Heart right ventricle (tissue), 16 donors: ENCODE data around the gene SCRN1. TPM values are rescaled to one million over a fixed set of nuclear protein-coding genes. Genes with fewer than 3 reads are reported as not detected.

ENCODE experiments used
- ATAC-seq, 8 donors: fragments of 200-7000 bp; cut with Tn5 transposase; one replicate each; pipeline ENCODE4 v1.9.1; 2020; ENCODE audit warnings: mild to moderate bottlenecking in 8 of 8, moderate library complexity in 8 of 8, moderate number of reproducible peaks in 1 of 8
- DNase-seq, 2 donors: peaks; one replicate each; pipeline ENCODE4 v3.0.0-alpha.2; 2020
- H3K27ac ChIP-seq, 10 donors: fragments of 200-600 bp; sonication (generic) in 2 of 10; one replicate each; pipeline versions ENCODE4 v1.5.0 to v1.8.0; 2020 to 2022; ENCODE audit warnings: mild to moderate bottlenecking in 3 of 10
- H3K27me3 ChIP-seq, 7 donors: fragments of 200-600 bp; one replicate each; pipeline ENCODE4 v1.8.0; 2021 to 2022; ENCODE audit warnings: mild to moderate bottlenecking in 2 of 7
- H3K36me3 ChIP-seq, 9 donors: fragments of 200-600 bp; sonication (generic) in 1 of 9; one replicate each; pipeline versions ENCODE4 v1.5.0 to v1.8.0; 2020 to 2022; ENCODE audit warnings: mild to moderate bottlenecking in 2 of 9
- H3K4me1 ChIP-seq, 9 donors: fragments of 200-600 bp; sonication (generic) in 1 of 9; one replicate each; pipeline versions ENCODE4 v1.5.0 to v1.8.0; 2020 to 2022; ENCODE audit warnings: mild to moderate bottlenecking in 4 of 9
- H3K4me3 ChIP-seq, 10 donors: fragments of 200-600 bp; sonication (generic) in 2 of 10; one replicate each; pipeline versions ENCODE4 v1.5.0 to v1.8.0; 2020 to 2022; ENCODE audit warnings: mild to moderate bottlenecking in 7 of 10, moderate library complexity in 2 of 10
- H3K9me3 ChIP-seq, 11 donors: fragments of 200-600 bp in 10 of 11; sonication (generic) in 2 of 11; one replicate each; pipeline versions ENCODE4 v1.5.0 to v1.8.0; 2013 to 2022; ENCODE audit warnings: mild to moderate bottlenecking in 2 of 11, control low read depth in 1 of 11, moderate library complexity in 1 of 11
- CTCF ChIP-seq, 9 donors: fragments of 200-600 bp; sonication (generic) in 2 of 9; IDR thresholded peaks; one replicate each; pipeline versions ENCODE4 v1.5.0 to v1.8.0; 2021 to 2022; ENCODE audit warnings: antibody characterized with exemption in 9 of 9, mild to moderate bottlenecking in 5 of 9, moderate library complexity in 1 of 9
- WGBS, 2 donors: extraction: QIAGEN DNeasy Blood & Tissue Kit; methylation state at CpG; one replicate each; pipeline ENCODE4 v1.1.7; 2013; ENCODE audit warnings: inconsistent platforms in 1 of 2; 5-methylcytosine and 5-hydroxymethylcytosine counted together
- intact Hi-C, 10 donors: fragments of 100-400 bp; cut with DNase I; formaldehyde crosslinking; loops; one replicate each; pipeline versions ENCODE4 v1.11.1 to v1.14.2; 2022
- polyA plus RNA-seq, 2 donors: library from polyadenylated mRNA; stranded (reverse); fragments of 200-250 nt; gene quantifications; one replicate each; pipeline ENCODE4 v1.2.3, GENCODE V29; 2013
- total RNA-seq, 10 donors: library from RNA; stranded (reverse); fragmentation: NEBNext Ultra II Directional in 3 of 10; extraction: Animal tissue kit (Norgen Biotek cat#: 25700) in 3 of 10; gene quantifications; one replicate each; pipeline versions ENCODE4 v1.2.1 to v1.2.4, GENCODE V29; 2021 to 2023
- donor health status: Arrhythmogenic right ventricular cardiomyopathy.
- donor health status: ischemic (EF 13 %, LVEDD 7.1; RV severe dilation, severe dysfunction).
- donor health status: healthy with polysubstance abuse.
- donor health status: DM: no; HTN: yes; CAD: no.
- donor health status: DM: no; HTN: no; CAD: no.
- donor health status: ischemic (EF 25% LVEDD 6.9; RV normal size, moderate dysfunction).
- donor health status: ischemic (EF 25% LVEDD 5.7; RV mildly dilated, moderate dysfunction).
- donor health status: healthy.
- donor health status: DM: yes; HTN: yes; CAD: no.
- donor health status: Ischemic cardiomyopathy.
- donor health status: ischemic (EF 35%, LVEDD 5.7; RV mildly dilated, moderate dysfunction).
- donor health status: nonischemic (EF 11% LVEDD 7.7; RV severe dilation, severe dysfunction).
- donor health status: DM: yes; HTN: yes; CAD: no.
- donor health status: PGD.
- donor health status: ischemic (EF 29% LVEDD 5.4; RV normal size, mild dysfunction).
- donor health status: nonischemic (EF 23%, LVEDD 6.1; RV moderate dilation, normal function).

Gene SCRN1
- total and polyA plus RNA-seq, 12 donors = 3.1 to 36.8 (median 20.5) TPM

GRCh38 chr7:29975561-29975960 is 14.0 kb downstream of the SCRN1 start:
- no peak for DNase-seq
- no peak for TF ChIP-seq CTCF (IDR thresholded peaks at IDR 0.05)
- Histone ChIP-seq H3K9me3 (no peaks in the 10 kb centered on the region), H3K27ac (no peak overlapping the region), H3K4me1 (peaks cover 0 to 21% (median 5%) of the 10 kb centered on the region in 9 donors), H3K4me3 (no peak overlapping the region), H3K36me3 (no peaks in the 10 kb centered on the region), H3K27me3 (no peaks in the 10 kb centered on the region)
- intact Hi-C loops = no loop called here
- 93 to 96% methylated on average over 1 of the region's 1 CpG for WGBS, 2 donors
- no peak for ATAC-seq

GRCh38 chr7:29974286-29974685 is 15.3 kb downstream of the SCRN1 start:
- intact Hi-C loops = no loop called here
- no peak overlapping the region for H3K4me3 ChIP-seq
- H3K9me3 ChIP-seq = no peaks in the 10 kb centered on the region
- DNase-seq = no peak
- ATAC-seq = no peak
- H3K36me3 ChIP-seq = no peaks in the 10 kb centered on the region
- no peak for TF ChIP-seq CTCF (IDR thresholded peaks at IDR 0.05)
- H3K4me1 ChIP-seq = peaks cover 0 to 21% (median 5%) of the 10 kb centered on the region in 9 donors
- H3K27me3 ChIP-seq = no peaks in the 10 kb centered on the region
- WGBS, 2 donors = 84 to 93% methylated on average over 3 of the region's 3 CpGs
- no peak overlapping the region for H3K27ac ChIP-seq

GRCh38 chr7:29972315-29972669 is 17.3 kb downstream of the SCRN1 start:
- H3K36me3 ChIP-seq = peaks cover 0 to 14% (median 0%) of the 10 kb centered on the region in 9 donors
- H3K4me1 ChIP-seq = peaks cover 0 to 20% (median 5%) of the 10 kb centered on the region in 9 donors
- H3K4me3 ChIP-seq = no peak overlapping the region
- H3K27me3 ChIP-seq = no peaks in the 10 kb centered on the region
- no peaks in the 10 kb centered on the region for H3K9me3 ChIP-seq
- intact Hi-C loops = no loop called here
- DNase-seq (no peak), ATAC-seq (no peak)
- 88 to 95% methylated on average over 1 of the region's 1 CpG for WGBS, 2 donors
- no peak for TF ChIP-seq CTCF (IDR thresholded peaks at IDR 0.05)
- no peak overlapping the region for H3K27ac ChIP-seq

- DNase-seq (no peak), ATAC-seq (no peak)
- Histone ChIP-seq H3K4me1 (peaks cover 0 to 14% (median 4%) of the 10 kb centered on the region in 9 donors), H3K4me3 (no peak overlapping the region), H3K9me3 (no peaks in the 10 kb centered on the region), H3K36me3 (peaks cover 0 to 16% (median 0%) of the 10 kb centered on the region in 9 donors), H3K27me3 (no peaks in the 10 kb centered on the region), H3K27ac (no peak overlapping the region)
- 68 to 73% methylated on average over 5 of the region's 5 CpGs for WGBS, 2 donors
- no peak for TF ChIP-seq CTCF (IDR thresholded peaks at IDR 0.05)
- intact Hi-C loops = no loop called here
These were observed 17.9 kb downstream of the SCRN1 start for GRCh38 chr7:29971566-29972314.
